H1 (cell line): ENCODE data around the gene MLPH. TPM values are rescaled to one million over a fixed set of nuclear protein-coding genes. Genes with fewer than 3 reads are reported as not detected.

ENCODE experiments used
- CTCF ChIA-PET: fragments of 300-600 bp; sonication (Branson Sonifier 250); formaldehyde crosslinking; loops from one replicate; lab custom pipeline; 2021; ENCODE audit not compliant: partially characterized antibody; lab: Charles Lee
- POLR2A ChIA-PET: fragments of 300-600 bp; sonication (Branson Sonifier 250); formaldehyde crosslinking; loops from one replicate; lab custom pipeline; 2021; ENCODE audit warnings: inconsistent platforms; ENCODE audit not compliant: partially characterized antibody; lab: Charles Lee
- DNase-seq, 2 experiments: peaks; one replicate each; pipeline versions ENCODE4 v3.0.0 to v3.0.0-alpha.2; 2010 to 2022; ENCODE audit warnings: low spot score in 2 of 2, low read depth in 1 of 2, mixed read lengths in 1 of 2
- FAIRE-seq: peaks from 2 replicates; lab custom pipeline; 2011; peaks lifted over from hg19 to GRCh38; lab: Jason Lieb, UNC
- H2AFZ ChIP-seq: 2 replicates; pipeline ENCODE4 v1.8.1; 2012; ENCODE audit warnings: low read length, inconsistent platforms
- H2AK5ac ChIP-seq: 2 replicates; pipeline ENCODE4 v1.6.1; 2013; ENCODE audit warnings: low read depth, low read length
- H2BK120ac ChIP-seq: replicated peaks from 2 replicates; pipeline ENCODE3; 2013; ENCODE audit warnings: low read depth, low read length, inconsistent platforms
- H2BK12ac ChIP-seq: 2 replicates; pipeline ENCODE4 v1.6.1; 2013; ENCODE audit warnings: low read depth, low read length
- H2BK15ac ChIP-seq: 2 replicates; pipeline ENCODE4 v1.6.1; 2013; ENCODE audit warnings: low read length
- H2BK20ac ChIP-seq: 2 replicates; pipeline ENCODE4 v1.6.1; 2013; ENCODE audit warnings: low read length
- H2BK5ac ChIP-seq: 2 replicates; pipeline ENCODE4 v1.6.1; 2013; ENCODE audit warnings: low read depth, low read length
- H3K14ac ChIP-seq: 2 replicates; pipeline ENCODE4 v1.6.1; 2013; ENCODE audit warnings: inconsistent platforms; ENCODE audit not compliant: insufficient read length
- H3K18ac ChIP-seq: 2 replicates; pipeline ENCODE4 v1.6.1; 2013; ENCODE audit warnings: low read length; ENCODE audit errors: extremely low read depth
- H3K23ac ChIP-seq: 2 replicates; pipeline ENCODE4 v1.6.1; 2013; ENCODE audit warnings: inconsistent platforms; ENCODE audit not compliant: insufficient read length
- H3K23me2 ChIP-seq: 2 replicates; pipeline ENCODE4 v1.6.1; 2013; ENCODE audit warnings: low read depth, low read length
- H3K27ac ChIP-seq: 2 replicates; pipeline ENCODE4 v1.6.1; 2011; ENCODE audit warnings: low read depth, low read length, inconsistent platforms
- H3K27me3 ChIP-seq, 4 experiments: replicated peaks in 1 of 4; 1 replicate in 1 of 4; 2 replicates in 3 of 4; pipeline versions ENCODE4 v1.6.1 to v1.8.1; 2011 to 2013; ENCODE audit warnings: low read length in 3 of 4, mild to moderate bottlenecking in 3 of 4, inconsistent platforms in 2 of 4, mixed read lengths in 2 of 4, moderate library complexity in 1 of 4; ENCODE audit not compliant: control insufficient read depth in 3 of 4, insufficient read depth in 3 of 4; ENCODE audit errors: extremely low read depth in 1 of 4
- H3K36me3 ChIP-seq, 4 experiments: 2 replicates each; pipeline versions ENCODE4 v1.6.1 to v1.8.1; 2011 to 2013; ENCODE audit warnings: mild to moderate bottlenecking in 4 of 4, low read length in 3 of 4, moderate library complexity in 2 of 4, control low read depth in 1 of 4, inconsistent platforms in 1 of 4; ENCODE audit not compliant: insufficient read depth in 4 of 4, control insufficient read depth in 2 of 4
- H3K4ac ChIP-seq: replicated peaks from 2 replicates; pipeline ENCODE3; 2013; ENCODE audit warnings: low read length, low read depth, mixed read lengths, inconsistent platforms; ENCODE audit not compliant: insufficient read length
- H3K4me1 ChIP-seq, 4 experiments: replicated peaks in 1 of 4; 1 replicate in 1 of 4; 2 replicates in 3 of 4; pipeline versions ENCODE4 v1.6.1 to v1.8.1; 2011 to 2013; ENCODE audit warnings: low read length in 3 of 4, inconsistent platforms in 2 of 4, mixed read lengths in 1 of 4; ENCODE audit not compliant: insufficient read depth in 4 of 4, control insufficient read depth in 3 of 4
- H3K4me2 ChIP-seq, 2 experiments: 2 replicates each; pipeline versions ENCODE4 v1.6.1 to v1.8.1; 2011 to 2013; ENCODE audit warnings: low read depth in 2 of 2, low read length in 2 of 2, control low read depth in 1 of 2, inconsistent platforms in 1 of 2, mild to moderate bottlenecking in 1 of 2; ENCODE audit not compliant: insufficient read depth in 1 of 2
- H3K4me3 ChIP-seq, 4 experiments: fragments of 200-600, 300-600 bp in 1 of 4; sonication (generic), shearing (Covaris generic), sonication (Bioruptor Twin) in 1 of 4; 2 replicates each; pipeline versions ENCODE4 v1.5.1 to v1.8.1; 2011 to 2016; ENCODE audit warnings: low read length in 4 of 4, low read depth in 3 of 4, control low read depth in 2 of 4, inconsistent platforms in 2 of 4, mild to moderate bottlenecking in 2 of 4, mixed read lengths in 1 of 4, moderate library complexity in 1 of 4; ENCODE audit not compliant: insufficient read depth in 2 of 4; ENCODE audit errors: extremely low read depth in 1 of 4
- H3K56ac ChIP-seq: replicated peaks from 2 replicates; pipeline ENCODE3; 2013; ENCODE audit warnings: low read depth, mild to moderate bottlenecking, mixed read lengths, low read length, inconsistent platforms; ENCODE audit not compliant: insufficient read length
- H3K79me1 ChIP-seq: 2 replicates; pipeline ENCODE4 v1.6.1; 2013; ENCODE audit warnings: low read depth, low read length, control low read depth
- H3K79me2 ChIP-seq, 2 experiments: 2 replicates each; pipeline versions ENCODE4 v1.6.1 to v1.8.1; 2012 to 2013; ENCODE audit warnings: low read length in 2 of 2, mild to moderate bottlenecking in 2 of 2, inconsistent platforms in 1 of 2; ENCODE audit not compliant: insufficient read depth in 2 of 2, control insufficient read depth in 1 of 2
- H3K9ac ChIP-seq, 4 experiments: replicated peaks in 1 of 4; 1 replicate in 1 of 4; 2 replicates in 3 of 4; pipeline versions ENCODE4 v1.6.1 to v1.8.1; 2011 to 2013; ENCODE audit warnings: low read depth in 3 of 4, low read length in 3 of 4, control low read depth in 2 of 4, mild to moderate bottlenecking in 2 of 4, moderate library complexity in 2 of 4, inconsistent platforms in 1 of 4; ENCODE audit errors: extremely low read depth in 1 of 4
- H3K9me3 ChIP-seq, 2 experiments: 2 replicates each; pipeline versions ENCODE4 v1.6.1 to v1.8.1; 2012 to 2013; ENCODE audit warnings: mild to moderate bottlenecking in 2 of 2, moderate library complexity in 2 of 2, control low read depth in 1 of 2, inconsistent platforms in 1 of 2, low read depth in 1 of 2, low read length in 1 of 2, mixed read lengths in 1 of 2; ENCODE audit not compliant: insufficient read depth in 2 of 2
- H4K20me1 ChIP-seq, 2 experiments: replicated peaks in 1 of 2; 2 replicates each; pipeline versions ENCODE3 to v1.8.1; 2011 to 2013; ENCODE audit warnings: inconsistent platforms in 2 of 2, low read length in 2 of 2, mild to moderate bottlenecking in 1 of 2; ENCODE audit not compliant: insufficient read depth in 2 of 2, control insufficient read depth in 1 of 2
- H4K5ac ChIP-seq: 2 replicates; pipeline ENCODE4 v1.6.1; 2013; ENCODE audit warnings: low read length, low read depth, mixed read lengths, inconsistent platforms; ENCODE audit not compliant: insufficient read length
- H4K8ac ChIP-seq: 2 replicates; pipeline ENCODE4 v1.8.0; 2013; ENCODE audit warnings: mild to moderate bottlenecking, moderate library complexity, low read length, inconsistent platforms; ENCODE audit not compliant: insufficient read depth; ENCODE audit errors: extremely low read depth
- H4K91ac ChIP-seq: replicated peaks from 2 replicates; pipeline ENCODE3; 2013; ENCODE audit warnings: low read length, mixed read lengths, inconsistent platforms; ENCODE audit not compliant: insufficient read length
- CREB1 ChIP-seq: IDR thresholded peaks from 2 replicates; pipeline ENCODE4 v1.6.1; 2012; ENCODE audit warnings: inconsistent platforms
- HDAC6 ChIP-seq: IDR thresholded peaks from one replicate; pipeline ENCODE4 v1.7.1; 2012; ENCODE audit warnings: low read depth, mild to moderate bottlenecking, inconsistent platforms, low read length, moderate library complexity
- SIRT6 ChIP-seq: IDR thresholded peaks from one replicate; pipeline ENCODE4 v1.7.1; 2012; ENCODE audit warnings: low read length, inconsistent platforms
- WGBS, 2 experiments: shearing (Covaris generic) in 1 of 2; methylation state at CpG; one replicate each; pipeline versions ENCODE4 v1.1.6 to v1.1.7; 2013 to 2015; ENCODE audit warnings: low lambda C conversion rate in 2 of 2, mixed read lengths in 2 of 2, inconsistent platforms in 1 of 2, low coverage in 1 of 2, missing lambda C conversion rate in 1 of 2; ENCODE audit not compliant: insufficient replicate concordance in 2 of 2, insufficient coverage in 1 of 2, insufficient read length in 1 of 2; ENCODE audit errors: extremely low coverage in 1 of 2, missing lambda C conversion rate in 1 of 2; 5-methylcytosine and 5-hydroxymethylcytosine counted together
- polyA plus RNA-seq, 7 experiments: library from polyadenylated mRNA; depleted of rRNA in 3 of 7; stranded (reverse) in 5 of 7; unstranded in 2 of 7; fragments of >200 nt in 5 of 7; fragments of 200-250 nt in 2 of 7; gene quantifications; 1 replicate in 5 of 7; 2 replicates in 1 of 7; 4 replicates in 1 of 7; pipeline versions ENCODE4 v1.2.1 to v1.2.3, GENCODE V29; 2011 to 2013; ENCODE audit warnings: missing spikeins in 2 of 7, mixed read lengths in 2 of 7
- total RNA-seq: library from RNA; stranded (reverse); fragmentation: NEBNext Ultra II Directional; extraction: Animal tissue kit (Norgen Biotek cat#: 25700); gene quantifications from 2 replicates; pipeline ENCODE4 v1.2.1, GENCODE V29; 2021

The MLPH gene
- total and polyA plus RNA-seq, 2 of the 8 experiments (the other 6 are each of a cell fraction or from before 2014, with no cell fraction given) = 12.7 to 17.0 TPM

GRCh38 chr2:237512774-237513466, 25.9 kb downstream of the MLPH start:
- FAIRE-seq (peak; percentile 91), DNase-seq (peak; percentile 82 to 89)
- no peak overlapping the region for H3K56ac ChIP-seq
- no peak overlapping the region for H3K27ac ChIP-seq
- no peaks in the 10 kb centered on the region for H3K79me2 ChIP-seq
- no peak overlapping the region for H2BK20ac ChIP-seq
- no peak overlapping the region for H2AK5ac ChIP-seq
- no peak overlapping the region for H3K4me3 ChIP-seq
- H3K4me1 ChIP-seq = peaks cover 0 to 3% (median 1%) of the 10 kb centered on the region in 4 experiments; a peak in 3 of 7 replicates
- H3K4ac ChIP-seq = no peak overlapping the region
- 0 out of 8 replicates have a peak, but pooled peaks cover 0 to 5% (median under 1%) of the 10 kb centered on the region in 4 experiments for H3K36me3 ChIP-seq
- H3K23ac ChIP-seq = no peak overlapping the region
- 0 out of 2 replicates have a peak overlapping the region, but pooled peaks have one; percentile 44 for H2BK5ac ChIP-seq
- no peak overlapping the region for H4K5ac ChIP-seq
- peaks cover 14% of the 10 kb centered on the region; the same call in 1 of the 2 replicates for H3K23me2 ChIP-seq
- H3K14ac ChIP-seq = no peak overlapping the region
- 60% methylated on average over 14 of the region's 14 CpGs; no CpG with 5 or more reads in 1 of the 2 experiments for WGBS, 2 experiments
- no peak overlapping the region for H2AFZ ChIP-seq
- peaks cover 0 to 6% of the 10 kb centered on the region in 2 experiments for H4K20me1 ChIP-seq
- H3K4me2 ChIP-seq = no peak overlapping the region
- H3K9me3 ChIP-seq = no peaks in the 10 kb centered on the region
- H2BK15ac ChIP-seq = no peak overlapping the region; the same call in 1 of the 2 replicates
- H4K91ac ChIP-seq = no peak overlapping the region
- no peak overlapping the region for H2BK120ac ChIP-seq
- H3K79me1 ChIP-seq = no peaks in the 10 kb centered on the region
- H2BK12ac ChIP-seq = 0 out of 2 replicates have a peak overlapping the region, but pooled peaks have one; percentile 50
- H3K18ac ChIP-seq = no peak overlapping the region
- H4K8ac ChIP-seq = peak overlapping the region; percentile 36; the same call in 1 of the 2 replicates
- H3K27me3 ChIP-seq = no peaks in the 10 kb centered on the region
- ChIA-PET CTCF (interaction anchor here (0.6 to 6.8 kb wide), 64 partner anchors 9 to 410 kb away, joined by 3 to 107 read pairs (median 6); partner anchors contain the start of gene MLPH), POLR2A (interaction anchor here (1.0 to 2.0 kb wide), 7 partner anchors 27 to 59 kb away, joined by 3 to 6 read pairs (median 3); no protein-coding TSS in a partner anchor)
- H3K9ac ChIP-seq = no peak overlapping the region
- TF ChIP-seq HDAC6 (no peak), SIRT6 (no peak), CREB1 (no peak)
